Upper lobe of right lung (tissue), 1 donor: ENCODE results near the gene PLIN3. TPM values are rescaled to one million over a fixed set of nuclear protein-coding genes. Genes with fewer than 3 reads are reported as not detected.
"Not testable (repeated sequence)": the region's sequence is repeated elsewhere in the genome, so short reads cannot be mapped to it uniquely, and the experiment has no call there.

Source experiments
- ATAC-seq: fragments of 200-7000 bp; cut with Tn5 transposase; one replicate; pipeline ENCODE4 v1.9.1; 2020; ENCODE audit warnings: mild to moderate bottlenecking, moderate library complexity
- DNase-seq: peaks from one replicate; pipeline ENCODE4 v3.0.0-alpha.2; 2020
- H3K27ac ChIP-seq: fragments of 200-600 bp; one replicate; pipeline ENCODE4 v1.8.0; 2022
- H3K27me3 ChIP-seq: fragments of 200-600 bp; one replicate; pipeline ENCODE4 v1.8.0; 2022; ENCODE audit warnings: mild to moderate bottlenecking
- H3K36me3 ChIP-seq: fragments of 200-600 bp; one replicate; pipeline ENCODE4 v1.8.0; 2022
- H3K4me1 ChIP-seq: fragments of 200-600 bp; one replicate; pipeline ENCODE4 v1.8.0; 2022
- H3K4me3 ChIP-seq: fragments of 200-600 bp; one replicate; pipeline ENCODE4 v1.8.0; 2022; ENCODE audit warnings: mild to moderate bottlenecking
- H3K9me3 ChIP-seq: fragments of 200-600 bp; one replicate; pipeline ENCODE4 v1.8.0; 2022
- intact Hi-C: fragments of 100-400 bp; cut with DNase I; formaldehyde crosslinking; loops from one replicate; pipeline ENCODE4 v1.11.0; 2022
- total RNA-seq: library from RNA; stranded (reverse); fragmentation: NEBNext Ultra II Directional; extraction: Animal tissue kit (Norgen Biotek cat#: 25700); gene quantifications from one replicate; pipeline ENCODE4 v1.2.1, GENCODE V29; 2021
- TF ChIP-seq, protein P1 (sequence below): fragments of 200-600 bp; IDR thresholded peaks from one replicate; pipeline ENCODE4 v1.8.0; 2022; ENCODE audit warnings: antibody characterized with exemption
- donor health status: DM: no; HTN: yes; CAD: no; lungs with severe emphysema.

The PLIN3 gene
- total RNA-seq, 1 donor from 2014 or later: 31.9 TPM

DNA sequence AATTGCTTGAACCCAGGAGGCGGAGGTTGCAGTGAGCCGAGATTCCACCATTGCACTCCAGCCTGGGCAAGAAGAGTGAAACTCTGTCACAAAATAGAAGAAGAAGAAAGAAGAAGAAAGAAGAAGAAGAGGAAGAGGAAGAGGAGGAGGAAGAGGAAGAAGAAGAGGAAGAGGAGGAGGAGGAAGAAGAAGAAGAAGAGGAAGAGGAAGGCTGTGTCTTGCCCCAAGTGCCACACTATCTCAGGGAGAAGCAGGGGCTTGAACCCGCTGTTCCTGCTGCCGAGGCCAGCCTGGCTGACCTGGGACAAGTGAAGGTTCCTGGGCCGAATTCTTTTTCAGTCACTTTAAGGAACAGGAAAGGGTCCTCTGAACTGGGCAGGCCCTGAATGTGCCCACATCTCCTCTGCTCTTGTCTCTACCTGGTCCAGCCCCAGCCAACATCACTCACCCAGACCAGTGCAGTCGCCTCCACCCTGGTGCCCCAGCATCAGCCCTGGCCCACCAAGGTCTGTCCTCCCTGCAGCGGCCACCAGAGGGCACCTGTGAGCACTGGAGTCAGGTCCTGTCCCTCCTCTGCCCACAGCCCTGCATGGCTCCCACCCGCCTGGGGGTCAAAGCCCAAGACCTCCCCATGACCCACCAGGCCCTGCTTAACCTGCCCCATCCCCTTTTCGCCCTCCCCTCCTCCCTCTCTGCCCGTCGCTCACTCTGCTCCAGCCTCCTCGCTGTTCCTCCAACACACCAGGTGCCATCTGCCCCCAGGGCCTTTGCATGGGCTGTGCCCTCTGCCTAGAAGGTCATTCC lies 55.9 kb downstream of the PLIN3 start:
- ATAC-seq (peak; percentile 80), DNase-seq (peak; percentile 92)
- peaks cover 2% of the 10 kb centered on the region for H3K36me3 ChIP-seq
- intact Hi-C loops: no loop called here
- peaks cover 16% of the 10 kb centered on the region for H3K4me1 ChIP-seq
- TF ChIP-seq, protein P1, sequence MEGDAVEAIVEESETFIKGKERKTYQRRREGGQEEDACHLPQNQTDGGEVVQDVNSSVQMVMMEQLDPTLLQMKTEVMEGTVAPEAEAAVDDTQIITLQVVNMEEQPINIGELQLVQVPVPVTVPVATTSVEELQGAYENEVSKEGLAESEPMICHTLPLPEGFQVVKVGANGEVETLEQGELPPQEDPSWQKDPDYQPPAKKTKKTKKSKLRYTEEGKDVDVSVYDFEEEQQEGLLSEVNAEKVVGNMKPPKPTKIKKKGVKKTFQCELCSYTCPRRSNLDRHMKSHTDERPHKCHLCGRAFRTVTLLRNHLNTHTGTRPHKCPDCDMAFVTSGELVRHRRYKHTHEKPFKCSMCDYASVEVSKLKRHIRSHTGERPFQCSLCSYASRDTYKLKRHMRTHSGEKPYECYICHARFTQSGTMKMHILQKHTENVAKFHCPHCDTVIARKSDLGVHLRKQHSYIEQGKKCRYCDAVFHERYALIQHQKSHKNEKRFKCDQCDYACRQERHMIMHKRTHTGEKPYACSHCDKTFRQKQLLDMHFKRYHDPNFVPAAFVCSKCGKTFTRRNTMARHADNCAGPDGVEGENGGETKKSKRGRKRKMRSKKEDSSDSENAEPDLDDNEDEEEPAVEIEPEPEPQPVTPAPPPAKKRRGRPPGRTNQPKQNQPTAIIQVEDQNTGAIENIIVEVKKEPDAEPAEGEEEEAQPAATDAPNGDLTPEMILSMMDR: peak; percentile 91
- H3K4me3 ChIP-seq: no peak overlapping the region
- no peak overlapping the region for H3K27ac ChIP-seq
- no peaks in the 10 kb centered on the region for H3K9me3 ChIP-seq
- H3K27me3 ChIP-seq: no peaks in the 10 kb centered on the region

GRCh38 chr19:4807188-4807587 lies 60.3 kb downstream of the PLIN3 start:
- ATAC-seq: peak; percentile 58
- Histone ChIP-seq H3K36me3 (no peaks in the 10 kb centered on the region), H3K4me1 (no peaks in the 10 kb centered on the region), H3K27ac (no peak overlapping the region), H3K9me3 (no peaks in the 10 kb centered on the region), H3K4me3 (no peak overlapping the region), H3K27me3 (no peaks in the 10 kb centered on the region)
- TF ChIP-seq, protein P1: no peak
- intact Hi-C loops: loop anchor here (5.0 to 10.0 kb wide), 2 partner anchors 45 to 228 kb away; no protein-coding TSS in a partner anchor
- peak; percentile 73 for DNase-seq

DNA sequence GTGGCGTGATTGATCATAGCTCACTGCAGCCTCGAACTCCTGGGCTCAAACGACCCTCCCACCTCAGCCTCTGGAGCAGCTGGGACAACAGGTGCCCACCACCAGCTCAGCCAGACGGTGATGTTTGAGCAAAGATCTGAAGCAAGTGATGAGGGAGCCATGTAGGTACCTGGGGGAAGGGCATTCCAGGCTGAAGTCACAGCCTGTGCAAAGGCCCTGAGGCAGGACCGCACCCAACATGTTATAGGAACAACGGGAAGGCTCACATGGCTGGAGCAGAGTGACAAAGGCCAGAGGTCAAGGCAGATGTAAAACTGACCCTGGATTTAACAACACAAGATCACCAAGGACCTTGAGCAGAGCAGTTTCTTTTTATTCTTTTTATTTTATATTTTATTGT lies 61.1 kb downstream of the PLIN3 start:
- intact Hi-C loops: loop anchor here (5.0 to 10.0 kb wide), 2 partner anchors 46 to 228 kb away; no protein-coding TSS in a partner anchor
- Histone ChIP-seq H3K9me3 (no peaks in the 10 kb centered on the region), H3K4me3 (no peak overlapping the region), H3K36me3 (no peaks in the 10 kb centered on the region), H3K4me1 (no peaks in the 10 kb centered on the region), H3K27me3 (no peaks in the 10 kb centered on the region), H3K27ac (no peak overlapping the region)
- ATAC-seq: no peak
- TF ChIP-seq, protein P1: no peak
- no peak for DNase-seq

DNA sequence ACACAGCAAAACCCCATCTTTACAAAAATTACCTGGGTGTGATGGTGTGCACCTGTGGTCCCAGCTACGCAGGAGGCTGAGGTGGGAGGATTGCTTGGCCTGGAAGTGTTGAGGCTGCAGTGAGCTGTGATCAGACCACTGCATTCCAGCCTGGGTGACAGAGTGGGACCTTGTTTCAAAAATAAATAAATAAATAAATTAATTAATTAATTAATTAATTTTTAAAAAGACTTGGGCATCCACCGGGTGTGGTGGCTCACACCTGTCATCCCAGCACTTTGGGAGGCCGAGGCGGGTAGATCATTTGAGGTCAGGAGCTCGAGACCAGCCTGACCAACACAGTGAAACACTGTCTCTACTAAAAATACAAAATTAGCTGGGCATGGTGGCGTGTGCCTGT lies 62.3 kb downstream of the PLIN3 start:
- H3K27ac ChIP-seq, H3K27me3 ChIP-seq, ATAC-seq, H3K4me3 ChIP-seq, H3K4me1 ChIP-seq, H3K9me3 ChIP-seq, H3K36me3 ChIP-seq, DNase-seq: not testable (repeated sequence)
- intact Hi-C loops: loop anchor here (5.0 to 10.0 kb wide), 2 partner anchors 47 to 230 kb away; no protein-coding TSS in a partner anchor

- Histone ChIP-seq H3K9me3 (no peaks in the 10 kb centered on the region), H3K27ac (no peak overlapping the region), H3K27me3 (no peaks in the 10 kb centered on the region), H3K36me3 (no peaks in the 10 kb centered on the region), H3K4me1 (no peaks in the 10 kb centered on the region), H3K4me3 (no peak overlapping the region)
- peak; percentile 72 for ATAC-seq
- DNase-seq: peak; percentile 80
- TF ChIP-seq, protein P1: peak; percentile 78
- intact Hi-C loops: loop anchor here (10.0 kb wide), 1 partner anchor 231 kb away; no protein-coding TSS in a partner anchor
Observed at GRCh38 chr19:4803736-4804695, 63.5 kb downstream of the PLIN3 start.
